Measurements from ENCODE around the gene SMIM24.

GRCh38 chr19:3434630-3435553 lies 45.4 kb downstream of the SMIM24 start:
- TF ChIP-seq CTCF (IDR thresholded peaks at IDR 0.05; ENCODE audit: insufficient read depth, low read length, poor library complexity, severe bottlenecking) = no peak
- TF ChIP-seq EZH2phosphoT487 (conservative IDR thresholded peaks at IDR 0.05; ENCODE audit: low read length) = no peak

All from SU-DHL-6 (cell line).